GM19035 (cell line): ENCODE results near the gene RPA3.

Experiments
- ATAC-seq: cut with Tn5 transposase; IDR thresholded peaks from one replicate; pipeline ENCODE4 v1.9.1; 2021; ENCODE audit not compliant: unreplicated experiment

The RPA3 gene

DNA sequence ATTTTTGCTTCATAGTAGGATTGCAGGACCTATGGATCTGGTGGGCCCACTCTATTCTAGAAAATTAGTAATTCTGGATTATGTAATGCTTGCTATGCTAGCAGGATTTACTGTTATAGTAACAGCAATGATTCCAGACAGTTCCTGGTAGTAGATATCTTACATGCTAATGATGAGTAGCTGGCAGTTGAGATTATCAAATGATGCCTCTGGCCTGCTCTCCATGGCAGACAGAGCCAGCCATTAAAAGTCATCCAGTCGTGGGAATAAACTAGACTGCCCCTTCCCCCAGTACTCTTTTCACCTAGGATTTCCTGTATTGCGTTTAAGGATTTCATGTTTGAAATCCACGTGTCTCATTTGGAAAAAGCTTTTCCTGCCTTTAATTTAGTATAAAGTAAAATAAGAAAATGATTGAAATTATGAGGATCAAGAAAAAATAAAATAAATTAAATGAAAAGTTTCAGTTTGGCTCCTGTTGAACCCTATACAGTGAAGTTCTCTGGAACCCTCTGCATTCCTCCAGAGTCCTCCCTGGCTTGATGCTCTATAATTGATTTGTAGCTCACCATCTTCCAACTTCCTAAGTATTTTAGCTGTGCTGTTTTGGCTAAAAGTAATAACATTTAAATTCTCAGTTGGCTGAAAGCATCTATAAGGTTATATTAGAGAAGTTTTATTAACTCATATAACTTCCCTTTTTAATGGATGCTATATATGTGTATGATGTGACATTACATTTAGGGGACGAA, 63.3 kb downstream of the RPA3 start:
- no peak for ATAC-seq

DNA sequence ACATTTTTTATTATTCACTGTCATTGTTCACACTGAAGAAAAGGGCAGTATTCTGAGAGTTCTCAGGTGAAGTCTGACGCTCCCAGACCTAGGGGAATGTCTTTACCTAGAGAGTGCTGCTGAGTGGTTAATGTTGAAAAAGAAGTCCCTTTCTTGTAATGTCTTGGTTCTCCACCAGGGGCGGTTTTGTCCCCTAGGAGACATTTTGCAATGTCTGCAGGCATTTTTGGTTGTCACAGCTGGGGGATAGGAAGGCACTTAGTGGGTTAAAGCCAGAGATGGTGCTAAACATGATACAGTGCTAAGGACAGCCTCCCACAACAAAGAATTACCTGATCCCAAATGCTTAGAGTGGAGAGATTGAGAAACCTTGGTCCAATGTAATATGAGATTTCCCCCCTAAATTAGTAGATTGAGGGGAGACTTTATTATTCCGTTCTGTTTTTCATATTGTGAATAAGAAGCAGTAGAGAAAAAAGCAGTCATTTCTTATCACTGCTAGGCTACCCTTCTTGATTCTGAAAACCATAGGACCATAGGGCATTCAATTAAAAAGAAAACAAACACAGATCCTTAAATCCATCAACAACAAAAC, 64.7 kb downstream of the RPA3 start:
- ATAC-seq, result no peak

DNA sequence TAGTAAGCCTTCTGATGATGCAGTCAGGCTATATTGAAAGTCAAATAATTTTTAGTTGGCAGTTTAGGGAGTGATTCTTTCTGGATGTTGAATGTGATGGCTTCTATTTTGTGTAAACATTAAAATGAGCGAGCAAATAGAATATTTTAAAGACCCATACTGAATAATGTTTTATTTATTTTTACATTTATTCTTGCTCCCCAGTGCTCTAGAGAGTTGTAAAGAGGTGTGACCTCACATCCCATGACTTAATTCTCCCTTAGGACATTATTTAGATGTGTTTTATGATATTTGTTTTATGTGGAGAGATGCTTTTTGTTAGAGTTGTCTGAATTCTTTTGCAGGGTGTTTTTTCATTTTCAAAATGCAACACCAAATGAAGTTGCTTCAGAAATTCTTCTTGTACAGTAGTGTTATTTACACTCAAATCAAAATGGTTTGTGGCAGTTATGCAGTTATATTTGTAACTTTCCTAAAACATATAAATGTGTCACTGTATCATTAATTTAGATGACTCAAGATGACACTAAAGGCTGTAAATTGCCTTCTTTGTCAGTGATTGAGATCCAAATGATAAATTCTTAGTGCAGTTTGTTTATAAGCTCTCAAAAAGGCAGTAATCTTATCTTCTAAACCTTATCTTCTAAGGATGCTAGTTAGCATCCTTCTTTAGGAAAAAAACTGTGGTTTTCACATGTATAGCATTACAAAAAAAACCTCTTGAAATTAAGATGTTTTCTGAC, 65.4 kb downstream of the RPA3 start:
- no peak for ATAC-seq

DNA sequence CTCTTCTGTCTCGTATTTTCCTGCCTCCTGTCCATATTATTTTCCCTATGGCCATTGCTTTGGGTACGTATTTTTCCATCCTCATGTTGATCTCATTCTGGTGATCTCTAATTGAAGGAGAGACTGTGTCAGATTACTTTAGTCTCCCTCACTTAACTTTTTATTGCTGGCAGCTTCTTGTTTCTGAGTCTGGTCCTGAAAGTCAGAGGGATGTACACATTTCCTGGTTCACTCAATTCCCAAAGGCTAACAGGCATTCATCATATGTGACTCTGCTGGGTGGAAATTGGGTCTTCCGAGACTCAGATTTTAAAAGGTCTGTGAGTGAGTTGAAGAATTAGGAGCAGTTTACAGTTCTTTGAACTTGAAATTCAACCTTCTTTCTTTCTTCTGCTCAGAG, 66.9 kb downstream of the RPA3 start:
- no peak for ATAC-seq

- ATAC-seq, result no peak
Measured at GRCh38 chr7:7650682-7651206, 67.7 kb downstream of the RPA3 start.

DNA sequence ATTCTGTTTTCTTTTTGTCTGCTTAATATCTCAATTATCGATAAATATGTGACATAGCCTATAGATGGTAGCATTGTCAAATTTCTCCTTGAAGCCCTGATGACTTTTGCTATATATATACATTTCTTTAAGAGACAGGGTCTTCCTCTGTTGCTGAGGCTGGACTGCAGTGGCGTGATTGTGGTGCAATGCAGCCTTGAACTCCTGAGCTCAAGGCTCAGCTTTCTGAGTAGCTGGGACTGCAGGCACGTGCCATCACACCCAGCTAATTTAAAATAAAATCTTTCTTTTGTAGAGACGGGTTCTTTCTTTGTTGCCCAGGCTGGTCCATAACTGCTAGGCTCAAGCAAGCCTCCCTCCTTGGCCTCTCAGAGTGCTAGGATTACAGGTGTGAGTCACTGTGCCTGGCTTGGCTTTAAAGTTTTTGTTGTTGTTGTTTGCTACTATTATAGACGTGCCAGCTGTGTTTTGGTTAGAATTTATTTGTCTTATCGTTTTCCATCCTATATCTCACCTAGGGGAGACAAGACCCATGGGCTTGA, 70.8 kb downstream of the RPA3 start:
- no peak for ATAC-seq

- no peak for ATAC-seq
Measured at GRCh38 chr7:7642081-7642480, 76.3 kb downstream of the RPA3 start.

GRCh38 chr7:7641129-7641663, 77.2 kb downstream of the RPA3 start:
- peak; percentile 21 for ATAC-seq

DNA sequence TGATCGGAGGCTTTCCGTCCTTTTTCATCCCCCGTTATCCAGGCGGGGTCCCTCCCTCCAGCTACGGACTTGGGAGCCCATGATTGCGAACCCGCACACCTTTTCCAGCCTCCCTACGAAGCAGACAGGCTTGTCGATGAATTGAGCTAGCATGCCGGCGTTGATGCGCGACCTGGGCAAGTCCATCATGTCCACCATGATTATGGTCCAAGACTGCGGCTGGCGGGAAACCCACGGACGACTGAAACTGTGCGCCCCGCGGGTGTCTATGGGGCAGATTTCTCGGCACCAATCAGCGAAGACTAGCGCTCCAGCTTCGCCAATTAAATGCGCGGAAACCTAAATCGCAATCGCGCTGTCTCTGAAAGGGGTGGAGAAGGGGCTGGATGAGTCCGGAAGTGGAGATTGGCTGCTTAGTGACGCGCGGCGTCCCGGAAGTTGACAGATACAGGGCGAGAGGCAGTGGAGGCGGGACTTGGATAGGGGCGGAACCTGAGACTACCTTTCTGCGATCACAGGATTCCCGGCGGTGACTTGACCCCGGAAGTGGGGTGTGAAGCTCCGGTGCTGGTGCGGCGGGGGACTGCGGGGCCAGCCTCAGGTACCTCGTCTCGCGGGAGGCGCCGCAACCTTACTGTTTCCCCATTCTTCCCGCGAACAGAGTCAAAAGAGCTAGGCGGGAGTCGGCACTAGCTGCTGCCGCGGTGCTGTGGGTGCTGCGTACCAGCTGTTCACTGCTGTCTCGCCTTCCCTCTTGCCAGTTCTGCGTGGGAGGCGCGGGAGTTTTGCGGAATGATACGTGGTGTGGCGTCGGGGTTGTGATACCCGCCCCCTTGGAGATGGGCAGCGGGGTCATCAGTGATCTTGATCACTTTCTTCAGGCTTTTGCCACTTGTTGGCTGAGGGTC, 77.9 kb downstream of the RPA3 start, which contains the start of gene UMAD1:
TSS of gene UMAD1 (plus strand) at position 532 of the 908 bp plus-strand sequence. CDS start 32,620 bp downstream, outside the sequence.
- ATAC-seq, result peak; percentile 97

DNA sequence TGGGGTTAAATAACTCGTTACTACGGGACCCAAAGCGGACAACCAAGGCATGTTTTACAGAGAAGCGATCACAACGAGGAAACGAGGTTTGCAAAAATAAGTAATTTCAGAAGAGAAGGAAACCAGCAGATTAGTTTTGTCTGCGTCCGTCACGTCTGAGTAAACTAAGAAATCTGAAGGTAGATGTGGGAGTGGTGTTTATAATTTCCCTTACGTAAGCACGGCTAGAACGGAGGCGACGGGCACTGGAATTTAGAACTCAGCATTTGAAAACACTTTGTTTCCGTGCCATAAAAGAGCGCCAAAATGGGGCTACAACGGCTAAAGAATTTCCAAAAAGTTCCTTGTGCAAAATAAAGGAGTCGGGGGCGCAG, 78.6 kb downstream of the RPA3 start:
- ATAC-seq, result peak; percentile 13

GRCh38 chr7:7639421-7639820, 79.0 kb downstream of the RPA3 start:
- no peak for ATAC-seq

GRCh38 chr7:7630626-7631329, 87.6 kb downstream of the RPA3 start:
- no peak for ATAC-seq

DNA sequence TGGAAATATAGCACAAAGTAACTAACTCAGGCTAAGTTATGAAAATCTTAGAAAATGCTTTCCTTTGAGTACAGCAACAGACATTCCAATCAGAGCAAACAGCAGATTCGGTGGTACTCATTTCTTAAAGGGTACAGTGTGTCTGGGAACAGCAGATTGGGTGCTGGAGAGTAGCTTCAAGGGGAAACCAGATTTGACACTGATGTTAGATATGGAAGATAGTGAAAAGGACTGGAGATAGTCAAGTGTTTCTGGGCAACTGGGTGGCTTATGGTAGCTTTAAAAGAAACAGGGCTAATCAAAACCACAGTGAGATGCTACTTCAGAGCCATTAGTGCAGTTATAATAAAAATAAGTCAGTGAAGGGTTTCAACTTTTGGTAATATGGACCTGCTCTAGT, 89.9 kb downstream of the RPA3 start:
- ATAC-seq, result no peak

DNA sequence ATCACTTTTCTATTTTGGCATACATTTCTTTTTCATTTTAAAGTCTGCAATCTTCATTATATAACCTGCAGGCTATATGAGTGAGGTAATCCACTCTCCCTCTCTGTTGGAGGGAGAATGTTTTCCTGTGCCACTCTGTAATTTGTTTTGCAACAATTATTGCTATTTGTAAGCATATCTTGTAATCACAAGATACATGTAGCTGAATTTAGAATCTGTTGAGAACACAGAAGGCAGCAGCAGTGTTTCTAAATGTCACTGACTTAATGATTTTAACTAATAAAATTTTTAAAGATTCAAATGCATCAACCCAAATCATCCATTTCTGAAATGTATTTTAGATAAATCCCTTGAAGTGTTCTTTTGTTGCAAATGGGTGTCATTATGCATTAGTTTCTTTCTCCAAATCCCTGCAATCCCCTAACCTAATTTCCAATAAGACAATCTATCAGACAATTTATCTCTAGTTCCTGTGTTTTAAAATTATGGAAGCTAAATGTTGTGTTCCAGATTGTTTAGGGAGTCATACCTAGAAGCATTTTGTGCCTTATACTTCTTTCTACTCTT, 97.7 kb downstream of the RPA3 start:
- ATAC-seq, result no peak

DNA sequence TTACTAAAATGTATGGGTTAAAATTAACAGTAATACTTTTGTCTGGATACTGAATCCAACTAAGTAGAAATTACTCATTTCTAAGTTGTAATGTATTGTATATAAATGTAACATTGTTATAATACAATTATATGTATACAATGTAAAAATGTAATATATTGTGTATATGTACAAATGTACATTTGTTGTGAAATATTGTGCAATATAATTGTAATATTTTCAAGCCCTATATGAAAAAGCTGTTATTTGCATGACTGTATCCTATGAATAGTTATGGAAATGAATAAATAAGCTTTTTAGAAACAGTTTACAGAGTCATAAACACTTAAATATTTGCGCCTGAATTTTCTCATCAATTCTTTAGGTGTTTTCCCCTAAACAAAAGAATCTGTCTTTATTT, 98.2 kb downstream of the RPA3 start:
- no peak for ATAC-seq

GRCh38 chr7:7618410-7618809, 100.0 kb downstream of the RPA3 start:
- no peak for ATAC-seq

DNA sequence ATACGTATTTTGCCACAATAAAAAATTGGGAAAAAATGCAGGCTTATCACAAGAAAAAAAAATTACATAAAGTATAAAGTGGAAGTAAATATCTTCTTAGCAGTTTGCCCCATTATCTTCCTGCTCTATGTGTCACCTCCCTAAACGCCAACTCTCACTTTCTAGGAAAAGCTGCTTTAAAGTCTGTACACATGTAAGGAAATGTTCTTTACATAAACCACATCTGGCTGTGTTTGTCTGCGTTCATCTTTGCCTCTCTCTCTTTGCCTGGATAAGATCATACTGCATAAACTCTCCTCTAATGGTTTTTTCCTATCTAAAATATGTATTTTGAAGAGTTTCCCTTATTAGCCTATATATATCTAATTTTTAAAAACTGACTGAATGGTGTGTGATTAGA, 100.9 kb downstream of the RPA3 start:
- ATAC-seq, result no peak

DNA sequence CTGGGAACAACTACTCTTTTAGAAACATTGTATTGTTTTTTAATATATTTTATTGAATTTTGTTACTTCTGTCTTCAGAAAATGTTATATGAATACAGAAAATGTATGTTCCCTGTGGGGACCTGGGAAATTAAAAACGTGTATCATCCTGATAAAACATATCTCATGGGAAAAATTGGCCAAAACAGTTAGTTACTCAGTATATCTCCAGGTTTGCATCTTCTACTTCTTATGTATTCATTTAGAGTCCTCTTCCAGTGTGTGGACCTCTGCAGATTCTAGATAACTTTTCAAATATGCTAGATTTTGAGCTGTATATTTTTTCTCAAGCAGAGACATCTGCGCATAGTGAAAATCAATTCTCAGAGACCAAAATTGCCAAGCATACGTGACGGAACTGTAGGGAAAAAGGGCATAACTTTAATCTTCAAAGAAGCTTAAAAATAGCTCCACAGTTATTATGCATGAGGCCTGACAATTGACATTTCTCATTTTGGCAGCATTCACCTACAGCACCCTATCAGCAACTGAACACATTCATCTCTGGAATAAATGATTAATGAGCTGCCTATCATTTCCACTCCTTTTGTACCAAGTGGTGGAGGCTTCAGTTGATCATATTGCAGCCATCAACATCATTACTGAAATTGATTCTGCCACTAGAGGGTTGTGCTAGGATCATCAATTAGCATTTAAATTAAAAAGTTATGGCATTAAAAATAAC, 104.2 kb downstream of the RPA3 start:
- ATAC-seq, result no peak

DNA sequence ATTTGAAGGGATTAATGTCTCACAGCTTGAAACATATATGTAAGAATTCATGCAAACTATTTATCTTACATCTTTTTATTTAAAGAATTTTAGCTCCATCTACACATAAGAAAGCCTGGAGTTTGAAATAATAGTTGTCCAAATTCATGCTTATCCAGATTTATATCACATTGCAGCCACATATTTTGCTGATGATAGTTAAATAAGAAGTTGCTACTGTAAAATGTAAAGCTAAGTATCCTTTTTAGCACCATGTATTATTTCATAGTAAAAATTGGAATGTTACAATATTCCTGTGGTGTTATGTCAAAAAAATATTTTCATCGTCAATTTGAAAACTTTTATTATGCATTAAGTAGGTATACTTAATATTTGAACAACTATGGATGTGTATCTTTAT, 105.2 kb downstream of the RPA3 start:
- no peak for ATAC-seq
